ENCODE data around the gene TCEAL4. TPM values are rescaled to one million over a fixed set of nuclear protein-coding genes. Genes with fewer than 3 reads are reported as not detected.

The TCEAL4 gene
- total RNA-seq, 4 donors from 2014 or later: 43.3 to 82.1 (median 68.7) TPM

GRCh38 chrX:103565197-103565596, 20.1 kb upstream of the TCEAL4 start:
- TF ChIP-seq CTCF (IDR thresholded peaks at IDR 0.05; ENCODE audit: low read depth): no peak

- TF ChIP-seq CTCF (IDR thresholded peaks at IDR 0.05; ENCODE audit: low read depth): no peak
Observed at GRCh38 chrX:103565752-103566151, 19.6 kb upstream of the TCEAL4 start.

DNA sequence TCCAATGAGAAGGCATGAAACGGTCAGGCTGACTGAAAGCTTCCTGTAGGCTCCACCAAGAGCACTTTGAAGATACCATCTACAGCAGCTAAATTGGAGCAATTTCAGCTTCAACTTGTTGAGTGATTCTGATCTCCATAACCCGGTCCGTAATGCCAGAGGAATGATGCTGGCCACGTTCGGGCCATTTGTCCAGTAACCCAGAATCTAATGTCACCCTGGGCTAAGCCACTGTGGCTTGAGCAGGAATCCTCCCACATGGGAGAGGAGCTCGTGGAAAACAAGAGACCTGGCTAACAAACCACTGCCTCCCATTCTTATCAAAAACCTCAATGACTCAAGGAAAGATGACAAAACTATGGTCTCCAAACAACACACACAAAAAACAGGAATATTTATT, 14.2 kb upstream of the TCEAL4 start:
- no peak for TF ChIP-seq CTCF (IDR thresholded peaks at IDR 0.05; ENCODE audit: low read depth)

DNA sequence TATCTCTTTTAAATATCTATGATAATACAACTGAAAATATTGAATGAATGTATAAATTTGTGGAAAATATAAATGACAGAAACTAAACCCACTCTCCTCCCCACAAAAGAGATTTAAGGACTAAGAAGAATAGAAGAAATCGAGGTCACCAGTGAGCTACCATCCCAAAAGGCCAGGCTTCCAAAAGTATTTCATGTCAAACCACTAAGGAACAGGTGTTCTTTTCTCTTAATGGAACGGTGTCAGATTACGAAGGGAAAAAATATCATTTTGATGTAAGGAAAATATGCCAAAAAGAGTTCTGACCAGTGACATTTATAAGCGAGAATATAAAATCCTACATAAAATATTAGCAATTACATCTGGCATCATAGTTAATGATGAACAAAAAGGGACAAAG, 13.6 kb upstream of the TCEAL4 start:
- TF ChIP-seq CTCF (IDR thresholded peaks at IDR 0.05; ENCODE audit: low read depth): no peak

- no peak for TF ChIP-seq CTCF (IDR thresholded peaks at IDR 0.05; ENCODE audit: low read depth)
Observed at GRCh38 chrX:103573202-103573601, 12.1 kb upstream of the TCEAL4 start.

DNA sequence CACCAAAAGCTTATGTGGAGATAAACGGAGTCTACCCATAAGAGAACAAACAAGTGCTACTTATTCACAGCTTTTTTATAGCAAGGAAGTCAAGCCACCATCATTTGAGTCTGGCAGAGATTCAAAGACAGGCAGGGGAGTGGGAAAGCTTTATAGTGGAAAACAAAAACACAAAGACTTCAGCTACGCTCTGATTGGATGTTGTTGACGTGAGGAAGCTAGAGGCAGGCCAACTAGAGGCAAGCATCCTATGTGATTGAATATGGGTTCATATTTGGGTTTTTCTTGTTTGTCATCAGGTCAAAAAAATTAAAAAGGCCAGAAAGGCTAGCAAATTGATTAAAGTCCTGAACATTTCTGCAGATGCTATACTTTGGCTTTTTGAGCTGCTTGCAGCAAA, 719 bp upstream of the TCEAL4 start:
- TF ChIP-seq CTCF (IDR thresholded peaks at IDR 0.05; ENCODE audit: low read depth): no peak

GRCh38 chrX:103586314-103586646, 965 bp downstream of the TCEAL4 start:
- no peak for TF ChIP-seq CTCF (IDR thresholded peaks at IDR 0.05; ENCODE audit: low read depth)

GRCh38 chrX:103586659-103587058, 1.3 kb downstream of the TCEAL4 start:
- TF ChIP-seq CTCF (IDR thresholded peaks at IDR 0.05; ENCODE audit: low read depth): no peak
